Lung (tissue), 12 donors: ENCODE data around the gene CNKSR3. TPM values are rescaled to one million over a fixed set of nuclear protein-coding genes. Genes with fewer than 3 reads are reported as not detected.

ENCODE experiments used
- ATAC-seq: fragments of 200-7000 bp; cut with Tn5 transposase; one replicate; pipeline ENCODE4 v1.9.1; 2020; ENCODE audit warnings: moderate number of reproducible peaks; ENCODE audit not compliant: insufficient read depth, low FRiP score
- DNase-seq, 3 donors: peaks; one replicate each; pipeline ENCODE4 v3.0.0-alpha.2; 2013 to 2017
- H3K27ac ChIP-seq, 2 donors: one replicate each; pipeline ENCODE4 v1.5.1; 2013; ENCODE audit warnings: mild to moderate bottlenecking in 2 of 2, moderate library complexity in 2 of 2, control low read depth in 1 of 2, inconsistent platforms in 1 of 2, low read depth in 1 of 2, low read length in 1 of 2
- H3K27me3 ChIP-seq, 3 donors: one replicate each; pipeline ENCODE4 v1.5.1; 2013; ENCODE audit warnings: low read length in 2 of 3; ENCODE audit not compliant: control insufficient read depth in 3 of 3, insufficient read depth in 3 of 3
- H3K36me3 ChIP-seq, 4 donors: one replicate each; pipeline ENCODE4 v1.5.1; 2013; ENCODE audit warnings: low read length in 4 of 4, mild to moderate bottlenecking in 1 of 4, moderate library complexity in 1 of 4; ENCODE audit not compliant: control insufficient read depth in 4 of 4, insufficient read depth in 4 of 4
- H3K4me1 ChIP-seq, 5 donors: one replicate each; pipeline ENCODE4 v1.5.1; 2013; ENCODE audit warnings: low read length in 5 of 5, mild to moderate bottlenecking in 2 of 5, moderate library complexity in 1 of 5; ENCODE audit not compliant: control insufficient read depth in 5 of 5, insufficient read depth in 5 of 5
- H3K4me3 ChIP-seq: one replicate; pipeline ENCODE4 v1.5.1; 2013; ENCODE audit warnings: mild to moderate bottlenecking, control low read depth, moderate library complexity
- H3K9ac ChIP-seq, 2 donors: one replicate each; pipeline ENCODE4 v1.5.1; 2013; ENCODE audit warnings: low read length in 2 of 2, control low read depth in 1 of 2; ENCODE audit not compliant: insufficient read depth in 1 of 2
- H3K9me3 ChIP-seq, 4 donors: one replicate each; pipeline ENCODE4 v1.5.1; 2013; ENCODE audit warnings: low read length in 3 of 4, mild to moderate bottlenecking in 1 of 4, moderate library complexity in 1 of 4; ENCODE audit not compliant: control insufficient read depth in 4 of 4, insufficient read depth in 3 of 4
- CTCF ChIP-seq: IDR thresholded peaks from 2 replicates; pipeline ENCODE4 v1.5.1; 2012; ENCODE audit warnings: mild to moderate bottlenecking; ENCODE audit errors: control extremely low read depth, extremely low read depth
- WGBS, 2 donors: extraction: QIAGEN DNeasy Blood & Tissue Kit; methylation state at CpG; one replicate each; pipeline ENCODE4 v1.1.7; 2013; 5-methylcytosine and 5-hydroxymethylcytosine counted together
- polyA plus RNA-seq, 2 donors: library from polyadenylated mRNA; stranded (reverse); fragments of 200-250 nt; gene quantifications; one replicate each; pipeline ENCODE4 v1.2.1, GENCODE V29; 2013
- total RNA-seq, 2 donors: library from RNA; depleted of rRNA in 1 of 2; stranded (reverse); fragments of >200 nt in 1 of 2; gene quantifications; one replicate each; pipeline ENCODE4 v1.2.1, GENCODE V29; 2014 to 2021
- donor health status: control.
- donor health status: control.
- donor health status: Bipolar disorder and iron deficiency.
- donor health status: healthy.
- donor health status: DM: yes; HTN: yes; CAD: no.

Gene CNKSR3
- total and polyA plus RNA-seq, 4 donors: 3.5 to 23.9 (median 13.7) TPM

GRCh38 chr6:154539593-154540269 lies 29.2 kb upstream of the CNKSR3 start:
- Histone ChIP-seq H3K27me3 (no peaks in the 10 kb centered on the region), H3K36me3 (no peaks in the 10 kb centered on the region), H3K9me3 (no peaks in the 10 kb centered on the region), H3K27ac (no peak overlapping the region), H3K9ac (no peak overlapping the region), H3K4me3 (no peak overlapping the region), H3K4me1 (peaks cover 0 to 40% (median 3%) of the 10 kb centered on the region in 5 donors)
- DNase-seq (no peak), ATAC-seq (no peak)
- no peak for TF ChIP-seq CTCF
- 97 to 98% methylated on average over 9 of the region's 9 CpGs for WGBS, 2 donors

DNA sequence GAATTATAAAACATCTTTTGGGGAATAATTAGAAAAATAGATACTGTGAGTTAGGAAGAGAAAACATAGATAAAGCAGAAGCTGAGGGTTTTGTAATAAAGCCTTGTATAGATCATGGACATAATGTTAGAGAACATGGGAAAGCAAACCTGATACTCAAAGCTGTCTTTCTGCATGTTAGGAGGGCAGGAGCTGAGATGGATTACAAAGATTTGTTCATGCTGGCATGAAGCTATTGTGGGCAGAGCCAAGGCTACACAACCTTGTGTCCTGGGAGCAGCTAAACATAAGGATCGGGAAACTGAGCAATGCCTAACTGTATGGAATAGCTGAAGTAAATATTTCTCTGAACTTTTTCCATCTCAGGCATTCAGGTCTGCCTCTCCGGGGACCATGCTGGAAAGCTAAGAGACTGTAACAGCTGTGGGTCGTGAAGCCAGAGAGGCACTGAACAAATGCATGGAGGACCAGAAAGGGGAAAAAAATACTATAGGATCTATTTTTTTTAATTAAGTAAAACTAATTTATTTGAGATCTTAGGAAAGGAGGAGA lies 28.2 kb upstream of the CNKSR3 start:
- Histone ChIP-seq H3K27ac (no peak overlapping the region), H3K36me3 (no peaks in the 10 kb centered on the region), H3K4me1 (peaks cover 0 to 41% (median 3%) of the 10 kb centered on the region in 5 donors), H3K27me3 (no peaks in the 10 kb centered on the region), H3K9me3 (no peaks in the 10 kb centered on the region), H3K4me3 (no peak overlapping the region), H3K9ac (no peak overlapping the region)
- 73 to 74% methylated on average over 3 of the region's 3 CpGs for WGBS, 2 donors
- peak in 2 of 3 donors; percentile 38 to 41 for DNase-seq
- no peak for TF ChIP-seq CTCF
- no peak for ATAC-seq

- ATAC-seq: no peak
- no peak for TF ChIP-seq CTCF
- Histone ChIP-seq H3K9me3 (no peaks in the 10 kb centered on the region), H3K27me3 (no peaks in the 10 kb centered on the region), H3K27ac (no peak overlapping the region), H3K36me3 (no peaks in the 10 kb centered on the region), H3K9ac (peak overlapping the region in 1 of 2 donors; percentile 23), H3K4me3 (no peak overlapping the region), H3K4me1 (peaks cover 0 to 36% (median 3%) of the 10 kb centered on the region in 5 donors)
- peak in 2 of 3 donors; percentile 74 to 82 for DNase-seq
- 89 to 92% methylated on average over 13 of the region's 13 CpGs for WGBS, 2 donors
These were observed 27.2 kb upstream of the CNKSR3 start for GRCh38 chr6:154537511-154538325.
